H7 (cell line): ENCODE results near the gene UGT2A3. TPM values are rescaled to one million over a fixed set of nuclear protein-coding genes. Genes with fewer than 3 reads are reported as not detected.
"Not testable (repeated sequence)": the region's sequence is repeated elsewhere in the genome, so short reads cannot be mapped to it uniquely, and the experiment has no call there.

Experiments used
- DNase-seq: peaks from one replicate; pipeline ENCODE4 v3.0.0; 2012
- H3K27me3 ChIP-seq: 2 replicates; pipeline ENCODE4 v1.6.0; 2011; ENCODE audit warnings: mild to moderate bottlenecking, low read length; ENCODE audit not compliant: control insufficient read depth, insufficient read depth
- H3K36me3 ChIP-seq: replicated peaks from 2 replicates; pipeline ENCODE4 v1.5.1; 2011; ENCODE audit warnings: low read length; ENCODE audit not compliant: control insufficient read depth, insufficient read depth
- H3K4me3 ChIP-seq: 2 replicates; pipeline ENCODE4 v1.5.1; 2011; ENCODE audit warnings: low read depth, mild to moderate bottlenecking, control low read depth, low read length, moderate library complexity; ENCODE audit not compliant: insufficient read depth
- total RNA-seq: library from RNA; depleted of rRNA; stranded (reverse); fragments of >200 nt; shearing (Covaris generic); gene quantifications from 2 replicates; pipeline ENCODE4 v1.2.3, GENCODE V29; 2014; rRNA removed

The UGT2A3 gene
- not detected in 2 replicates for total RNA-seq

DNA sequence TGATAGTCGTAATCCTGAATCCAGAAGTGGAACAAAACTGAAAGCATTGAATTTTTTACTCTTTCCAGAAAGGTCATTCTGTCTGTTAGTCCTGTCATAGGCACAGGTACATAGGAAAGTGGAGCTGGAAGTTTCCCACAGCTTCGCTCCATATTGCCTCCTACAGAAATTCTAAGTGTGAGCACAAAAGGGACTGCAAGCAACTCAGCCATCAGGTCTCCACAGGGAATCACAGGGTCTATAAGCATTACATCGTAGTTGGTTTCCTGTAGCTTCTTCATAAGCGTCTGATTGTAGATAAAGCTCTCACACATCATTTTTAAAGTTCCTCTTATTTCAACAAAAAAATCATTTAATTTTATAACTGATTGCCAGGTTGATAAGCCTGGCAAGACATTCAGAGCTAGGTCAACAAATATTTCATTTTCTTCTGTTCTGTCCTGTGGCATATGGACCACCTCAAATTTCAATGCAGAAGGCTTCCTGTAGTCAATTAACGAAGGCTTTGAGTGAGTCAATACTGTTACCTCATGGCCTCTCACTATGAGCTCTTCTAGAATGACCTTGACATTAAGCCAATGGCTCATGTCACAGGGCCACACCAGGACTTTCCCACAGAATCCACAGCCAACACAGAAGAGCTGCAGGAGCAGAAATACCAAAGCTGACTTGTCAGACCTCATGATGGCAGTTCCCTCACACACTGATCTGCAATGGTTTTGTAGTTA is at the start of gene UGT2A3:
UGT2A3 (minus strand) TSS at position 727 of the 728 bp plus-strand sequence; CDS start at position 683, 44 bp downstream.
- H3K27me3 ChIP-seq, result no peaks in the 10 kb centered on the region
- no peaks in the 10 kb centered on the region for H3K36me3 ChIP-seq
- H3K4me3 ChIP-seq, result no peak within 1 kb of the TSS
- no peak for DNase-seq

DNA sequence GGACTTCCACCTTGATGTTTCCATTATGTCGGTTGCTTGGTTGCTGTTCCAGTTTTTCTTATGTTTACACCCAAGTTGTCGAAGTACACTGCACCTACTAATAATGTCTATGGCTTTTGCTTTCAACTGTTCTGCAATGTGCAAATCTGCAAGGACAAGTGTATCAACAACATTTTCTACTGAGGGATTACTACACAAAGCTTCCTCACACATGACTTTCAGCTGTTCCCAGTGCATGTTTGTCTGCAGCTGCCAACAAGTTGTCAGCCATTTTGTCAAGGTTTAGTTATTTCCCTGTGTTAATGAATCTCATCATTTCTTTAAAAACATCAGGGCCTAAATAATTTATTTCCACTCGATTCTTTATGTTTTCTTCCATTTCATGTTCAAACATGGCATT is 45.4 kb upstream of the UGT2A3 start:
- no peaks in the 10 kb centered on the region for H3K27me3 ChIP-seq
- no peak overlapping the region for H3K4me3 ChIP-seq
- H3K36me3 ChIP-seq, result no peaks in the 10 kb centered on the region
- no peak for DNase-seq

DNA sequence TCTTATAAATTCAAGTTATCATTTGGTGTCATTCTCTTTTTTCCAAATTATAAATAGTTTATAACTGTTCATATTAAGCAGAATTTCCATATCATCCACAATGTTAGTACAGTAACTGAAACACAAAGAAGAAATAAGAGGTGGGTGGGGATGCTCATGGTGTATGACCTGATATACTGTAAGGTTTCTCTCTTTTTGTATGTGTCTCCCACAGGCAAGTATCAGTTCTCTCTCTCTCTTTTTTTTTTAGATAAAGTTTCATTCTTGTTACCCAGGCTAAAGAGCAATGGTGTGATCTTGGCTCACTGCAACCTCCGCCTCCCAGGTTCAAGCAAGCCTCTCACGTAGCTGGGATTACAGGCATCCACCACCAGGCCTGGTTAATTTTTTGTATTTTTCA is 43.7 kb upstream of the UGT2A3 start:
- H3K27me3 ChIP-seq, result no peaks in the 10 kb centered on the region
- DNase-seq, result no peak
- no peaks in the 10 kb centered on the region for H3K36me3 ChIP-seq
- H3K4me3 ChIP-seq, result no peak overlapping the region

DNA sequence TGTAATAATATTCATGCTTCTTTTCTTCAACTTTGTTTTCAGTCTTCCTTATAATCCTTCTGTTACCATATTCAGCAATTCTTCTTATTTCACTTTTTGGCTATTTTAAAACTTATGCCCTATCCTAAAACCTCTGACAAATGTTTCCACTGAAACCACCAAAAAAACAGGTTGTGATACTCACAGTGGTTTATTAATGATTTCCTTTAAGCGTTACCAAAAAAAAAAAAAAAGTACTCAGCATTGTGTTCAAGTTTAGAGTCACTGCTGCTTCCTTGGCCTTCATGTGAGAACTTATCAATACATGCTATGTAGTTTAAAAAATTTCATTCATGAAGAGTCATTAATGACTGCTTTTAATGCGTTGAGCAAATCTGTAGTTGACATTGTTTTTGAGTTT is 35.4 kb upstream of the UGT2A3 start:
- Histone ChIP-seq H3K4me3 (no peak overlapping the region), H3K36me3 (no peaks in the 10 kb centered on the region), H3K27me3 (no peaks in the 10 kb centered on the region)
- DNase-seq, result no peak

DNA sequence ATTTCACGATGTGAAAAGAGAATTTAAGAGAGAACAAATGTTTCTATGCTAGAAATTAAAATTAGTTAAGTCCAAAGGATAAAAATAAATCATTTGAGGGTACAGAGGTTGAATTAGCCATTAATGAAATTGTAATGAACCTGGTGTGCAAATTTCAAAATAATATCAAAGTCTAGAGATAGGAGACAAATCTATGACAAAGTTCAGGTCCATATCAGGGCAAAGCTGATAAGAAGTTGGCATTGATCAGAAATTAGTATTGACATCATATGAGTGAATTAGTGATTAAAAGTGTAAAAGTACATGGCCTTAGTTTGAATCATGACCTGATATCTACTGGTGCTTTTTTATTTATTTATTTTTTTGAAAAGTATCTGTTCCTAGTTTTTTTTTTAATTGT is 33.8 kb upstream of the UGT2A3 start:
- no peaks in the 10 kb centered on the region for H3K36me3 ChIP-seq
- H3K4me3 ChIP-seq, result no peak overlapping the region
- no peak for DNase-seq
- no peaks in the 10 kb centered on the region for H3K27me3 ChIP-seq

DNA sequence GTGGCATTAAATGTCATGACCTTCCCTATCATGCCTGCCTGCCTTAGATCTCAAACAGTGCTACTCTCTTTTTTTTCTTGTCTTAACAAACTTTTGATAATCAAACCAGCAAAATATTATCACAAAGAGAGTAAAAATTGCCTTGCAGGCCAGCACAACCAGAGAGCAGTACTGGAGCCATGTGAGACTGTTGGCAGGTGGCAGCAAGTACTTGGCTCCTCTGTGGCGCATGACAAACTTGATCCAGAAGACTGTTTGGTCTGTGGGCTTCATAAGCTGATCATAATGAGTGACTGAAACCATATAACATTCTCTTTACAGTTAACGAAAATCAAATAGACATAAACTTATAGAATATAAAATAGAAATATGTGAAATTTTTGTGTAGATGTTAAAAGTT is 33.3 kb upstream of the UGT2A3 start:
- Histone ChIP-seq H3K27me3 (no peaks in the 10 kb centered on the region), H3K4me3 (no peak overlapping the region), H3K36me3 (no peaks in the 10 kb centered on the region)
- no peak for DNase-seq

DNA sequence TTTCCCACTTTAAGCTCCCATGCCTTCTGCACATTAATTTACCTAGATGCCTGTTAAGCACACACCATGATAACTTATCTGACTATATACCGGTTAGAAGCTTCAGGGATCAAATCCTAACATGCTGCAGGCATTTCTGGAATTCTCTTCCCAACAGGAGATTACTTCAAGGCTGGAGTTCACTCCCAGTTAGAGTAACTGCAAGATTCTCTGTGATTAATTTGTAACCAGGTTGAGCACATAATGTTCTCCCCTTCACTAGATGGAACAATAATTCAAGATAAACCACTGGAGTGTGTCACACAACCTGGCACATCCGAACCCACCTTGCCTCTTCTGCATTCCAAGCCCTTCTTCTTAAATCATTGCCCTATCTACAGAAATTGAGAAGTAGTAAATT is 11.8 kb upstream of the UGT2A3 start:
- H3K4me3 ChIP-seq, result no peak overlapping the region
- H3K36me3 ChIP-seq, result no peaks in the 10 kb centered on the region
- H3K27me3 ChIP-seq, result no peaks in the 10 kb centered on the region
- DNase-seq, result no peak

DNA sequence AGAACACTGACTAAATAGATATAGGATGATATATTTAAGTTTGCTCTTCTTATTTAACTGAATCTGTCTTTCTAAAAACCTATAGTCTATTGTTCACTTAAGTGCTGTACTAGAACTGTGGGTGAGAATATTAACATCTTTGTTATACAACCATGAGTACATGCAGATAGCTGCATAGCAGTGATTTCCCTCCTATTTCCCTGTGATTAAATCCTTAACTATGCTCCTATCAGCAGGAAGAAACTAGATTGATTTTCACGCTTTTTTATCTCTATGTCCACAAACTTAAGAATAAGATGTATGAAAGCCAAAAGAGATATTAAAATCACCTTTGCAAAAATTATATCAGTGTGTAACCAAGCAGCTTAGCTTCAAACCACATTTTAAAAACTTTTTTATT is 11.3 kb upstream of the UGT2A3 start:
- DNase-seq, result no peak
- Histone ChIP-seq H3K4me3 (no peak overlapping the region), H3K36me3 (no peaks in the 10 kb centered on the region), H3K27me3 (no peaks in the 10 kb centered on the region)

DNA sequence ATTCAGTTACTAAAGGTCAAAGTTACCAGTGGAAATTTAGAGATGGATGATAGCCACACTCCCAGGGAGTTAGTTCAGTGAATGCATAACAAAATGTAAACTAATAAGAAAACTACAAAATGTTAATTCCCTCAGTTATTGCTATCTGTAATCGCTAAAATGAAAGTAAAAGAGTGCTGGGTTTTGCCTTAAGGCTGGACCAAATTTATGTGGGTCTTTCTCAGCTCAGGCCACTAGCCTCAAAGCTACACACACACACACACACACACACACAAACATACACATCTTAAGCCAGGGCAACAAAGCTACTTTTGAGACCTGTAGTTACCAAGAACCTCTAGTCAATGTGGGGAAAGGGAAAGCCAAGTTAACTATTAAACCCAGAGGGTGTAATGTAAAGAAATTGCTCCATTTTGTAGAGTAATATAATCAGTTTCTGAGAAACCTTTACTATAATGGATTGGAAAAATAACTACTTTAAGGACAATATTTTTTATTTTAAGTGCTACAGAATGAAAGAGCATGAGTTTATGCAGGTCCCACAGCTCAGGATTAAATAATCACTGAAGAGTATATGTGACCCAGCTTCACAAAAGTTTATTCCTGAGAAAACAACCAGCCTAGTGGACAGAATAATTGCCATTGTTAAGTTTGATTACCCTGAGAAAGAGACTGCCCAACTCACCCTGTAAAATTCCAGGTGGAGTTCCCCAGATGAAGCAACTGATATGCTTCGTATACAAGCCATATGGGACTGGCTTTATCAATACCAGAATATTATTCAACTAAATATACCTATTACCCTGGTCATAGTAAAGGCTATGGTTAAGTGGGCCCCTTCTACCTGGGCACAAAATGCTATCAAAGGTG is 8.9 kb upstream of the UGT2A3 start:
- no peak overlapping the region for H3K4me3 ChIP-seq
- no peak for DNase-seq
- no peaks in the 10 kb centered on the region for H3K27me3 ChIP-seq
- H3K36me3 ChIP-seq, result no peaks in the 10 kb centered on the region

DNA sequence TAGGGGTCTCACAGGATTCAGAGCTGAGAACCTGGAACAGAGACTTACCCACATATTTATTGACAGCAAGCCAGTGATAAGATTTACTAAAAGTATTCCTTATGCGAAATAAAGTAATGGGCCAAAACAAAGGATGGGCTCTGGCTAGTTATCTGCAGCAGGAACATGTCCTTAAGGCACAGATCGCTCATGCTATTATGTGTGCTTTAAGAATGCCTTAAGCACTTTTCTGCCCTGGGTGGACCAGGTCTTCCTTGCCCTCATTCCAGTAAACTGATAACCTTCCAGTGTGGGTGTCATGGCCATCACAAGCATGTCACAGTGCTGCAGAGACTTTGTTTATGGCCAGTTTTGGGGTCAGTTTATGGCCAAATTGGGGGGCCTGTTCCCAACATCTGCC is 7.5 kb upstream of the UGT2A3 start:
- not testable (repeated sequence) for H3K36me3 ChIP-seq, H3K27me3 ChIP-seq, DNase-seq, H3K4me3 ChIP-seq

DNA sequence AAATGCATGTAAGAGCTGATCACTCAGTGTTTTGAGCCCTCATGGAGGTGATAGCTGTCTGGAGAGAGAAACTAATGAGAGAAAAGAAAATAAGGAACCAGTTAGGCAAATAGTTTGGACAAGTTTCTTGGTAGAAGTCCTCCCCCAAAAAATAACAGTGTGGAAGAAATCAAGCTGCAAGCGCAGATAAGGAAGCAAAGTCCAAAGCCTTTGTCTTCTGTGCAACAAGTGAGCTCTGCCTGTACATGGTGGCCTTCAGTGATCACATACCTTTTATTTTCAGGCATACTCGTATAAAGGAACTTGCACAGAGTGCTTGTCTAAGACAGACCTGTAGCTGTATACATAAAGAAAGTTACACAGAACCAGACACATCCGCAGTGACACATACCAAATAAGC is 2.5 kb upstream of the UGT2A3 start:
- H3K27me3 ChIP-seq, result no peaks in the 10 kb centered on the region
- no peak overlapping the region for H3K4me3 ChIP-seq
- no peaks in the 10 kb centered on the region for H3K36me3 ChIP-seq
- no peak for DNase-seq

DNA sequence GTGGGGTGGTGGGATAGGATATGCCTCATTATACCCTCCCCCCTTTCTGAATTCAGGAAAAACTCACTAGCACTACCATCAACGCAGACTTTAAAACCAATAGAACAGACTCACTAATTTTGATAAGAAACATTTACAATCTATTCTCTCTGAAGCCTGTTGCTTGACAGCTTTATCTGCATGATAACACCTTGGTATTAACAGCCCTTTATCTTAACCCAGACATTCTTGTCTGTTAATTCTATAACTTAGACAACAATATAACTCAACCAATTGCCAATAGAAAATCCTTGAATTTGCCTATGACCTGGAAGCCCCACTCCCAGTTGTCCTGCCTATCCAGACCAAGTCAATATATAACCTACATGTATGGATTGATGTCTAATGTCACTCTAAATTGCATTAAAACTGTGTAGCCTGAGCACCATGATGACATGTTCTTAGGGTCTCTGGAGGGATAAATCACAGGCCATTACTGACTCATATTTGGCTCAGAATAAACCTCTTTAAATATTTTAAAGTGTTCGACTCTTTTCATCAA is 1.5 kb upstream of the UGT2A3 start:
- DNase-seq, result no peak
- no peaks in the 10 kb centered on the region for H3K27me3 ChIP-seq
- H3K36me3 ChIP-seq, result no peaks in the 10 kb centered on the region
- no peak overlapping the region for H3K4me3 ChIP-seq

DNA sequence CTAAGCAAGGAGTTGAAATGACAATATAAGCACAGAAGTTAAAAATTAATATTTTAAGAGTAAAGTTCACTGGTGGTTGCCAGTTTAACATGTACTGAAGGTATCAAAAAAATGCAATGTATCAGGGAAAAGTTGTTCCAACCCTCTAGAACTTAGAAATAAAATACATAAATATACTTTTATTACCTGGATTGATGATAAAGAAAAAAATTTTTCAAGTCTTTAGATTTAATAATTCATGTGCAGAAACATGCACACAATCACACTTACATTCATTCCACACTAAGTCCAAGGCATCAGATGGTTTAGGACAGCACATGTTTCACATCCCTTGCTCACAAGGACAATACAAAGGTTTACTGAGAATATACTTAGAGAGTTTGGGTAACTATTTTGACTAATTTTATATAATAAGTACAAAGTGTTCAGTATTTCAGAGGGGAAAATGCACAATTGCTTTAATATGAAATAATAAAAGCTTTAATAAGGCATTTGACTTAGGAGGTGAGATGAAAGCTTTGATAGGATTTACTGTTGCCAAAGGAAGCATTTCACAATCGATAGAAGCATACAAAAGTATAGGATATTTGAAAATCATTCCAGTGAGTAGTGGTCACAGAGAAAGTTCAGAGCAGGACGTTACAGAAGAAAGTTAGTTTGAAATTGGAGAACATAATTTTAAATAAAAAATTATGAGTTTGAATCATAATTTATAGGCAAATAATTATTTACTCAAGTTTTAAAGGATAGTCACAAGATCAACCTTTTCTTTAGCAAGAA is 392 bp upstream of the UGT2A3 start:
- H3K36me3 ChIP-seq, result no peaks in the 10 kb centered on the region
- H3K27me3 ChIP-seq, result no peaks in the 10 kb centered on the region
- H3K4me3 ChIP-seq, result no peak overlapping the region
- no peak for DNase-seq

DNA sequence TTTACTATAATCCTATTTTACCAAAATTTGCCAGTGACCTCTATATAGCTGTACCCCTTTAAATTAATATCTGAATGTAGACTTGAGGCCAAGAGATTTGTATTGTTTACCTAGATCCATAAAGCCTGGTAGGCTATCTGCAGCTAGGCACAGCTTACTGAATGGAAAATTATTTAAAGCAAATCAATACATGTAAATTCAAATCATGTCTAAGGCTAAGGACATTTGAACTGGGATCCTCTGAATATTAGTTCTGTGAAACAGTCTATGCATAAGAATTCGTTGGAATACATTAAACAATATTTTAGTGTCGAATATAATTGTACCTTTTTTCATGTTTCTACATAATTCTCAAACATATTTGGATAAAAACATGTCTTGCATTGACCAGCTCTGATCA is 1.6 kb downstream of the UGT2A3 start:
- H3K36me3 ChIP-seq, result no peaks in the 10 kb centered on the region
- no peak overlapping the region for H3K4me3 ChIP-seq
- H3K27me3 ChIP-seq, result no peaks in the 10 kb centered on the region
- no peak for DNase-seq
